HEK293 (cell line): ENCODE data around the gene PPP1R3G.

Source experiments
- CTCF ChIA-PET: fragments of 350-600 bp; formaldehyde crosslinking; extraction: SDS; loops from one replicate; lab custom pipeline; 2021; ENCODE audit warnings: antibody characterized with exemption; lab: Yijun Ruan, JAX
- POLR2A ChIA-PET: fragments of 300-600 bp; formaldehyde crosslinking; extraction: SDS; loops from one replicate; lab custom pipeline; 2020; ENCODE audit warnings: antibody characterized with exemption, inconsistent platforms; lab: Yijun Ruan, JAX
- H3K27ac ChIP-seq: fragments of 200-500 bp; sonication (Bioruptor generic); 2 replicates; pipeline ENCODE4 v1.5.1; 2014; ENCODE audit warnings: low read depth, low read length, control low read depth, inconsistent platforms; ENCODE audit errors: extremely low read depth
- H3K36me3 ChIP-seq, 2 experiments: fragments of 200-500 bp in 1 of 2; sonication (Bioruptor generic) in 1 of 2; 1 replicate in 1 of 2; 2 replicates in 1 of 2; pipeline ENCODE4 v1.5.1; 2014 to 2017; ENCODE audit warnings: inconsistent platforms in 2 of 2, low read length in 2 of 2; ENCODE audit not compliant: control insufficient read depth in 2 of 2, insufficient read depth in 1 of 2
- H3K4me1 ChIP-seq: fragments of 200-500 bp; sonication (Bioruptor generic); 2 replicates; pipeline ENCODE4 v1.5.1; 2014; ENCODE audit warnings: mild to moderate bottlenecking, low read length, inconsistent platforms; ENCODE audit not compliant: control insufficient read depth, insufficient read depth
- H3K4me3 ChIP-seq: 2 replicates; pipeline ENCODE4 v1.5.1; 2011; ENCODE audit warnings: low read depth, mild to moderate bottlenecking, control low read depth, low read length, moderate library complexity
- H3K9me3 ChIP-seq: fragments of 200-500 bp; sonication (Bioruptor generic); 2 replicates; pipeline ENCODE4 v1.5.1; 2014; ENCODE audit warnings: low read depth, low read length, inconsistent platforms; ENCODE audit not compliant: control insufficient read depth, insufficient read depth
- BCL11A ChIP-seq: fragments of 450-650 bp; formaldehyde crosslinking; IDR thresholded peaks from 2 replicates; pipeline ENCODE4 v1.5.1; 2016; ENCODE audit warnings: low read depth, missing biosample characterization, missing genetic modification characterization
- CTCF ChIP-seq: fragments of 450-650 bp; formaldehyde crosslinking; IDR thresholded peaks from 2 replicates; pipeline ENCODE4 v1.5.1; 2016; ENCODE audit warnings: missing biosample characterization, missing genetic modification characterization
- HIC1 ChIP-seq: fragments of 450-650 bp; formaldehyde crosslinking; IDR thresholded peaks from 2 replicates; pipeline ENCODE4 v1.5.1; 2016; ENCODE audit warnings: missing biosample characterization, missing genetic modification characterization
- HOXD13 ChIP-seq: sonication (generic); formaldehyde crosslinking; IDR thresholded peaks from 2 replicates; pipeline ENCODE4 v1.8.0; 2022; ENCODE audit warnings: missing genetic modification reagents, borderline replicate concordance
- MYNN ChIP-seq: fragments of 450-650 bp; formaldehyde crosslinking; IDR thresholded peaks from 2 replicates; pipeline ENCODE4 v1.5.1; 2016; ENCODE audit warnings: missing biosample characterization, missing genetic modification characterization, borderline replicate concordance
- ZNF132 ChIP-seq: fragments of 450-650 bp; formaldehyde crosslinking; IDR thresholded peaks from 2 replicates; pipeline ENCODE4 v1.5.1; 2017; ENCODE audit warnings: missing biosample characterization, missing genetic modification characterization, borderline replicate concordance
- ZNF16 ChIP-seq: fragments of 450-650 bp; formaldehyde crosslinking; IDR thresholded peaks from 2 replicates; pipeline ENCODE4 v1.5.1; 2016; ENCODE audit warnings: low read depth, missing biosample characterization, missing genetic modification characterization
- ZNF174 ChIP-seq: fragments of 450-650 bp; formaldehyde crosslinking; IDR thresholded peaks from 2 replicates; pipeline ENCODE4 v1.5.0; 2017; ENCODE audit warnings: missing biosample characterization, mild to moderate bottlenecking, missing genetic modification characterization
- ZNF354C ChIP-seq: fragments of 450-650 bp; formaldehyde crosslinking; IDR thresholded peaks from 2 replicates; pipeline ENCODE4 v1.5.1; 2016; ENCODE audit warnings: missing biosample characterization, missing genetic modification characterization, low read depth, borderline replicate concordance
- ZNF423 ChIP-seq: fragments of 450-650 bp; formaldehyde crosslinking; IDR thresholded peaks from 2 replicates; pipeline ENCODE4 v1.5.1; 2016; ENCODE audit warnings: missing biosample characterization, missing genetic modification characterization
- ZNF560 ChIP-seq: fragments of 450-650 bp; formaldehyde crosslinking; IDR thresholded peaks from 2 replicates; pipeline ENCODE4 v1.5.1; 2017; ENCODE audit warnings: missing biosample characterization, missing genetic modification characterization, borderline replicate concordance
- ZNF624 ChIP-seq: fragments of 450-650 bp; formaldehyde crosslinking; IDR thresholded peaks from 2 replicates; pipeline ENCODE4 v1.5.1; 2017; ENCODE audit warnings: missing biosample characterization, missing genetic modification characterization
- ZNF629 ChIP-seq: fragments of 450-650 bp; formaldehyde crosslinking; IDR thresholded peaks from 2 replicates; pipeline ENCODE4 v1.5.1; 2017; ENCODE audit warnings: missing biosample characterization, missing genetic modification characterization
- ZNF654 ChIP-seq: fragments of 450-650 bp; formaldehyde crosslinking; IDR thresholded peaks from 2 replicates; pipeline ENCODE4 v1.5.1; 2016; ENCODE audit warnings: low read depth, missing biosample characterization, missing genetic modification characterization
- ZNF76 ChIP-seq: fragments of 450-650 bp; formaldehyde crosslinking; IDR thresholded peaks from 2 replicates; pipeline ENCODE4; 2016; ENCODE audit warnings: low read depth, missing biosample characterization, missing genetic modification characterization, borderline replicate concordance
- ZNF776 ChIP-seq: fragments of 450-650 bp; formaldehyde crosslinking; IDR thresholded peaks from 2 replicates; pipeline ENCODE4 v1.5.0; 2017; ENCODE audit warnings: missing biosample characterization, missing genetic modification characterization, borderline replicate concordance
- ZNF777 ChIP-seq: fragments of 450-650 bp; formaldehyde crosslinking; IDR thresholded peaks from 2 replicates; pipeline ENCODE4 v1.5.1; 2017; ENCODE audit warnings: missing biosample characterization, missing genetic modification characterization, borderline replicate concordance
- TF ChIP-seq, protein P1 (sequence below): fragments of 450-650 bp; formaldehyde crosslinking; IDR thresholded peaks from 2 replicates; pipeline ENCODE4 v1.5.1; 2016; ENCODE audit warnings: missing biosample characterization, missing genetic modification characterization
- TF ChIP-seq, protein P2 (sequence below): fragments of 450-650 bp; formaldehyde crosslinking; IDR thresholded peaks from 2 replicates; pipeline ENCODE4 v1.5.1; 2016; ENCODE audit warnings: missing biosample characterization, missing genetic modification characterization
- TF ChIP-seq, protein P3 (sequence below): fragments of 450-650 bp; formaldehyde crosslinking; IDR thresholded peaks from 2 replicates; pipeline ENCODE4 v1.5.1; 2016; ENCODE audit warnings: missing biosample characterization, missing genetic modification characterization, low read depth
- TF ChIP-seq, protein P4 (sequence below): fragments of 450-650 bp; formaldehyde crosslinking; IDR thresholded peaks from 2 replicates; pipeline ENCODE4 v1.5.1; 2016; ENCODE audit warnings: missing biosample characterization, missing genetic modification characterization

The PPP1R3G gene

DNA sequence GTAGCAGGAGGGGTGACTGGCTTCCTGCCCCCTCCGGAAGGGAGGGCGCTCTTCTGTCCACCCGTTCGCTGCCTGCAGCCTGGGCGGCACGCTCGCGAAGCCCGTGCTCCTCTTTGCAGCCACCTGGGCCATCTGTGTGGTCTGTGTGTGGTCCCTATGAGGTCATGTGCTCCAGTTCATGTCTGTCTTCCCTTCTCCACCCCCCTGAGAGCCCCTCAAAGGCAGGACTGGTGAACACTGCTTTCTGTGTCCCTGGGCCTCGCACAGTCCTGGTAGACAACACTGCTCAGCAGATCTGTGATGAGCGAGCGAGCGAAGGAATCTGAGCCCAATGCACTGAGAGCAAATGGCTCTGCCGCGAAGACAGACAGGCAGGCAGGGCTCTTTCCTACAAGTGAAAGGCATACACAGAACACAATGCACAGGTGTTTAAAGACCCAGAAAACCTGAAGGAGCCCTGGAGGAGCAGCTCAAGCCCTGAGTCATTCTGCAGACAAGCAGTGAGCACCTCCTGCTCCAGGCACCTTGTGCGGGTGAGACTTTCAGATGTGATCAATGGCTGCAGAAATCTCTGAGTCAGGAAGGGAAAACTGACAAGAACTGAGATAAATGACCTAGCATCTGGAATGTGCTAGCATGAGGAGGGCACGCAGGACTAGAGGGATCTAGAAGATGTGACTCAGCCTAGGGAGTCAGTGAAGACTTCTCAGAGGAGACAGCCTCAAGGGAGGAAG is 27.1 kb downstream of the PPP1R3G start (continued):
- TF ChIP-seq, protein P1, sequence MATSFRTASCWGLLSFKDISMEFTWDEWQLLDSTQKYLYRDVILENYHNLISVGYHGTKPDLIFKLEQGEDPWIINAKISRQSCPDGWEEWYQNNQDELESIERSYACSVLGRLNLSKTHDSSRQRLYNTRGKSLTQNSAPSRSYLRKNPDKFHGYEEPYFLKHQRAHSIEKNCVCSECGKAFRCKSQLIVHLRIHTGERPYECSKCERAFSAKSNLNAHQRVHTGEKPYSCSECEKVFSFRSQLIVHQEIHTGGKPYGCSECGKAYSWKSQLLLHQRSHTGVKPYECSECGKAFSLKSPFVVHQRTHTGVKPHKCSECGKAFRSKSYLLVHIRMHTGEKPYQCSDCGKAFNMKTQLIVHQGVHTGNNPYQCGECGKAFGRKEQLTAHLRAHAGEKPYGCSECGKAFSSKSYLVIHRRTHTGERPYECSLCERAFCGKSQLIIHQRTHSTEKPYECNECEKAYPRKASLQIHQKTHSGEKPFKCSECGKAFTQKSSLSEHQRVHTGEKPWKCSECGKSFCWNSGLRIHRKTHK (tag by site-specific recombination) = no peak
- TF ChIP-seq ZNF777 = no peak

- TF ChIP-seq ZNF76 (tag by site-specific recombination) (no peak), ZNF624 (tag by site-specific recombination) (no peak), BCL11A (tag by site-specific recombination) (no peak), MYNN (tag by site-specific recombination) (no peak), ZNF16 (tag by site-specific recombination) (no peak), ZNF629 (tag by site-specific recombination) (no peak), HIC1 (tag by site-specific recombination) (no peak), CTCF (tag by site-specific recombination) (no peak)
- CTCF ChIA-PET = no interaction called here
- Histone ChIP-seq H3K4me1 (no peaks in the 10 kb centered on the region; the same call in 1 of the 2 replicates), H3K9me3 (no peaks in the 10 kb centered on the region), H3K27ac (no peak overlapping the region), H3K4me3 (no peak overlapping the region), H3K36me3 (no peaks in the 10 kb centered on the region)
- POLR2A ChIA-PET = no interaction called here
Measured at GRCh38 chr6:5113096-5113495, 28.0 kb downstream of the PPP1R3G start.

DNA sequence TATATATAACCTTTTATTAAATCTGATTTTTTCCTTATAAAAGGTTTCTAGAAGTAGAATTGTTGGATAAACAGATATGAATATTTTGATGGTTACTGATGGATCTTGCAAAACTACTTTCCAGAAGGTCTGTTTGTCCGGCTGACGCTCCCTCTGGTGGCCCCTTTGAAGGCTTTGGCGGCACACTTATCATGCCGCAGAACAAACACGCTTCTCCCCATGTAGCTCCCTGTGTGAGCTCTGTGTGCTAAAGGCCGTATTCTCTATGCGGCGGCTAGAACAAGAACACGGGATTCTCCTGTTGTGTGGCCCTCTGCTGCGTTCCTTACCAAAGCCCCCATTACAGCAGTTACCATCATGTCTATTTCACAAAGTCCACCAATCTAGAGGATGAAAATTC is 30.0 kb downstream of the PPP1R3G start:
- Histone ChIP-seq H3K27ac (no peak overlapping the region), H3K9me3 (no peaks in the 10 kb centered on the region), H3K4me1 (no peaks in the 10 kb centered on the region), H3K36me3 (no peaks in the 10 kb centered on the region), H3K4me3 (no peak overlapping the region)
- TF ChIP-seq ZNF560 (tag by site-specific recombination) (no peak), ZNF423 (tag by site-specific recombination) (no peak), ZNF174 (no peak), HOXD13 (CRISPR knock-in tag) (no peak), ZNF132 (no peak), ZNF354C (no peak), ZNF654 (no peak), ZNF776 (tag by site-specific recombination) (no peak), ZNF76 (tag by site-specific recombination) (no peak)
- TF ChIP-seq, protein P2, sequence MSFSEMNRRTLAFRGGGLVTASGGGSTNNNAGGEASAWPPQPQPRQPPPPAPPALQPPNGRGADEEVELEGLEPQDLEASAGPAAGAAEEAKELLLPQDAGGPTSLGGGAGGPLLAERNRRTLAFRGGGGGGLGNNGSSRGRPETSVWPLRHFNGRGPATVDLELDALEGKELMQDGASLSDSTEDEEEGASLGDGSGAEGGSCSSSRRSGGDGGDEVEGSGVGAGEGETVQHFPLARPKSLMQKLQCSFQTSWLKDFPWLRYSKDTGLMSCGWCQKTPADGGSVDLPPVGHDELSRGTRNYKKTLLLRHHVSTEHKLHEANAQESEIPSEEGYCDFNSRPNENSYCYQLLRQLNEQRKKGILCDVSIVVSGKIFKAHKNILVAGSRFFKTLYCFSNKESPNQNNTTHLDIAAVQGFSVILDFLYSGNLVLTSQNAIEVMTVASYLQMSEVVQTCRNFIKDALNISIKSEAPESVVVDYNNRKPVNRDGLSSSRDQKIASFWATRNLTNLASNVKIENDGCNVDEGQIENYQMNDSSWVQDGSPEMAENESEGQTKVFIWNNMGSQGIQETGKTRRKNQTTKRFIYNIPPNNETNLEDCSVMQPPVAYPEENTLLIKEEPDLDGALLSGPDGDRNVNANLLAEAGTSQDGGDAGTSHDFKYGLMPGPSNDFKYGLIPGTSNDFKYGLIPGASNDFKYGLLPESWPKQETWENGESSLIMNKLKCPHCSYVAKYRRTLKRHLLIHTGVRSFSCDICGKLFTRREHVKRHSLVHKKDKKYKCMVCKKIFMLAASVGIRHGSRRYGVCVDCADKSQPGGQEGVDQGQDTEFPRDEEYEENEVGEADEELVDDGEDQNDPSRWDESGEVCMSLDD = no peak
- TF ChIP-seq, protein P3, sequence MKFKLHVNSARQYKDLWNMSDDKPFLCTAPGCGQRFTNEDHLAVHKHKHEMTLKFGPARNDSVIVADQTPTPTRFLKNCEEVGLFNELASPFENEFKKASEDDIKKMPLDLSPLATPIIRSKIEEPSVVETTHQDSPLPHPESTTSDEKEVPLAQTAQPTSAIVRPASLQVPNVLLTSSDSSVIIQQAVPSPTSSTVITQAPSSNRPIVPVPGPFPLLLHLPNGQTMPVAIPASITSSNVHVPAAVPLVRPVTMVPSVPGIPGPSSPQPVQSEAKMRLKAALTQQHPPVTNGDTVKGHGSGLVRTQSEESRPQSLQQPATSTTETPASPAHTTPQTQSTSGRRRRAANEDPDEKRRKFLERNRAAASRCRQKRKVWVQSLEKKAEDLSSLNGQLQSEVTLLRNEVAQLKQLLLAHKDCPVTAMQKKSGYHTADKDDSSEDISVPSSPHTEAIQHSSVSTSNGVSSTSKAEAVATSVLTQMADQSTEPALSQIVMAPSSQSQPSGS (tag by site-specific recombination) = no peak
- TF ChIP-seq, protein P4, sequence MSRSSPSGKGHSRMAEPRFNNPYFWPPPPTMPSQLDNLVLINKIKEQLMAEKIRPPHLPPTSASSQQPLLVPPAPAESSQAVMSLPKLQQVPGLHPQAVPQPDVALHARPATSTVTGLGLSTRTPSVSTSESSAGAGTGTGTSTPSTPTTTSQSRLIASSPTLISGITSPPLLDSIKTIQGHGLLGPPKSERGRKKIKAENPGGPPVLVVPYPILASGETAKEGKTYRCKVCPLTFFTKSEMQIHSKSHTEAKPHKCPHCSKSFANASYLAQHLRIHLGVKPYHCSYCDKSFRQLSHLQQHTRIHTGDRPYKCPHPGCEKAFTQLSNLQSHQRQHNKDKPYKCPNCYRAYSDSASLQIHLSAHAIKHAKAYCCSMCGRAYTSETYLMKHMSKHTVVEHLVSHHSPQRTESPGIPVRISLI (tag by site-specific recombination) = no peak
- CTCF ChIA-PET = interaction anchor here (1.0 kb wide), 1 partner anchor 212 kb away, joined by 3 read pairs; no protein-coding TSS in a partner anchor
- POLR2A ChIA-PET = interaction anchor here (0.7 kb wide), 1 partner anchor 8 kb away, joined by 3 read pairs; no protein-coding TSS in a partner anchor
